C4-2B (cell line): ENCODE data around the gene IKZF2.

Experiments
- H3K27ac ChIP-seq: fragments of 450-650 bp; 2 replicates; pipeline ENCODE4 v1.5.1; 2017
- CTCF ChIP-seq: fragments of 450-650 bp; conservative IDR thresholded peaks from 2 replicates; pipeline ENCODE4 v1.5.1; 2017; ENCODE audit warnings: mild to moderate bottlenecking
- ZFX ChIP-seq: fragments of 450-650 bp; IDR thresholded peaks from 2 replicates; pipeline ENCODE4 v1.6.1; 2017

Gene IKZF2

DNA sequence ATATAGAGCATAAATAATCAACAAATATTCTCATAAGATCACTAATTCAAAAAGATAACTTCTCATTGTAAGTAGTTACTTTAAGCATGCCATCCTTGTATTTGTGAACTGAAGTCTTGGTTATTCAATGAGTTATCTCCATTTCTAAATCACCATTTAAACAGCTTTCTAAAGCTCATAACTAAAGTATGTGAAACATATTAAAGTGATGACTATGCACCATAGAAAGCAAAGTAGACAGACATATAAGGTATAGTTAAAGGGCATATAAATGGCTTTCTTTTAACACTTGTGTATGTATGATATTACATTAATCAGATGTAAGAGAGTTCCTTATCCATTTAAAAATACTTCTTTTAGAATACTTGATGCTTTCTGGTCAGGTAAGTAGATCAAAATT, 83.5 kb downstream of the IKZF2 start:
- TF ChIP-seq CTCF (no peak), ZFX (no peak)
- no peak overlapping the region for H3K27ac ChIP-seq

GRCh38 chr2:213066443-213066743, 85.0 kb downstream of the IKZF2 start:
- no peak overlapping the region for H3K27ac ChIP-seq
- no peak for TF ChIP-seq ZFX
- no peak for TF ChIP-seq CTCF

DNA sequence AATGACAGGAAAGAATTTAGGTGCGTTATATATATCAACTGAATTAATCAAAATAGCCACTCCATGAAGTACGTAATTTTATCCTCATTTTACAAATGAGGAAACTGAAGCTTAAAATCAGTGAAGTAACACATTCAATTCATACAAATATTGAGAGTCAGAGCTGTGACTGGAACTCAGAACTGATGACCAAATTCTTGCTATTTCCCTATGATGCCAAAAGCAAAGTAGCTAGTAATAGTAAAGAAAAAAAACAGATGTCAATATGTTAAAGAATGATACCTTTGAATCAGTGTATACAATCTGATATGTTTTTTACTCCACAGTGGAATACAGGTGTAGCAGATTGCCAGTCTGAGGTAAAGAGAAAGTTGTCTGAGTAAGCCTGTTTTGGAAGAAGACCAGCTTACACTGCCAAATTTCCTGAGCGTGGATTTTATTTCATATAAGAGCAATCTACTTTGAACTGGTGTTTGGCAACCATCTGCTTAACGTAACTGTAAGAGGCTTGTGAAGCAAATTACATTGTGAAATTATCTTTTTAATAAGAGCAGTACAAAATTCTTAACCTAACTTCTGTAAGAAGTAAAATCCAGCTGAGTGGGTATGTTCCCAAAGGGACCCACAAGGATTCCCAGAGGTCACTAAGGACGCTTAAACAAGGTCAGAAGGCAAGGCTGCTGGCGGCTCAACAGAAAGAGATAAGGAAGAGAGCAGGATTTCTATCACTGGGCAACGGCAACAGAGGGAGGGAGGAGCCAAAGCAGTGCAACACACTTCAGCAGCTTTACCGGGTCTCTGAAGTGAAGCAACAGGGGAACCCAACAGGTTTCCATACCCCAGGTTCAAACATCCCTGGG, 85.6 kb downstream of the IKZF2 start:
- no peak overlapping the region for H3K27ac ChIP-seq
- TF ChIP-seq CTCF (no peak), ZFX (no peak)

- H3K27ac ChIP-seq = no peak overlapping the region
- no peak for TF ChIP-seq ZFX
- no peak for TF ChIP-seq CTCF
Observed at GRCh38 chr2:213064099-213064498, 87.3 kb downstream of the IKZF2 start.

DNA sequence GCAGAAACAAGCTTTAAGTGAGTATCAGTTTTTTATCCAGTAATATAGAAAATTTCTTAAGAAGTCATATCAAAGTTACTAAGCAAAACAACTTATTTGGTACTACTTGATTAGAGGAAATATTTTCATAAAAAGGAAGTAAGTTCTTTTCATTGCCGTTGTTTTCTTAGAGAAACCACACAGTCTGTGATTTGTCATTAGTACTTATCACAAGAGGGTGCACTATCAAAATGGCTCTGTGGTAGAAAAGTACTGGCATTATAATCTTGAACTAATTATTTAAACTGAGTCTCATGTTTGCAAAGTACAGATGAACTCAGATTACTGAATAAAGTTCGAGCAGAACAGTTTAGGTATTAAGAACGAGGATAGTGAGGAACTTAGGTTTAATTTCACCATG, 93.4 kb downstream of the IKZF2 start:
- TF ChIP-seq ZFX = no peak
- TF ChIP-seq CTCF = no peak
- H3K27ac ChIP-seq = no peak overlapping the region

DNA sequence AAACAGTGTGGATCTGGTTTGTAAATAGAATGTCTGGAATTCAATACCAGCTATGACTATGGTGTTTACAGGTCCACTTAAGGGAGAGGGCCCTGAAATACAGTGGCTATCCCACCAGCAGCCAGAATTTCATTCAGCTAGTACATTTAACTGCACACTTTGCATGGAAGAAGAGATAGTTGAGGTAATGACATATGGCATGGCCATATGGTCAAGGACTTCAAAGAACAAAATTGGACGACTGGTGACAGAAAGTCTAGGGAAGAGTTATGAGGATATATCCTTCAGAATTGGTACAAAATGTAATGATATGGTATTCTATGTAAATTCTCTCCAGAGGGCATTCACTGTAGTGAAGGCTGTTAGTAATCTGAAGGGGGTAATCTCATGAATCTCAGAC, 105.0 kb downstream of the IKZF2 start:
- H3K27ac ChIP-seq = no peak overlapping the region
- TF ChIP-seq ZFX (no peak), CTCF (no peak)

- TF ChIP-seq CTCF (no peak), ZFX (no peak)
- H3K27ac ChIP-seq = no peak overlapping the region
Observed at GRCh38 chr2:213043566-213043965, 107.8 kb downstream of the IKZF2 start.
